Aorta (tissue), 5 donors: ENCODE data around the gene CSAD. TPM values are rescaled to one million over a fixed set of nuclear protein-coding genes. Genes with fewer than 3 reads are reported as not detected.

Experiments
- ATAC-seq: fragments of 200-7000 bp; cut with Tn5 transposase; one replicate; pipeline ENCODE4 v1.9.1; 2022; ENCODE audit warnings: moderate library complexity; ENCODE audit not compliant: low FRiP score
- DNase-seq, 2 donors: peaks; one replicate each; pipeline ENCODE4 v3.0.0-alpha.2; 2020
- H3K27ac ChIP-seq, 2 donors: one replicate each; pipeline ENCODE4 v1.5.1; 2013; ENCODE audit warnings: low read length in 2 of 2, mild to moderate bottlenecking in 2 of 2, moderate library complexity in 2 of 2, control low read depth in 1 of 2, inconsistent platforms in 1 of 2, low read depth in 1 of 2
- H3K27me3 ChIP-seq, 2 donors: one replicate each; pipeline ENCODE4 v1.6.1; 2013; ENCODE audit warnings: control low read depth in 1 of 2, low read length in 1 of 2, mild to moderate bottlenecking in 1 of 2, moderate library complexity in 1 of 2; ENCODE audit not compliant: insufficient read depth in 2 of 2, control insufficient read depth in 1 of 2
- H3K36me3 ChIP-seq, 2 donors: one replicate each; pipeline ENCODE4 v1.6.1; 2013; ENCODE audit warnings: control low read depth in 1 of 2, low read length in 1 of 2, mild to moderate bottlenecking in 1 of 2; ENCODE audit not compliant: insufficient read depth in 2 of 2, control insufficient read depth in 1 of 2
- H3K4me1 ChIP-seq, 2 donors: one replicate each; pipeline ENCODE4 v1.6.1; 2013; ENCODE audit warnings: low read length in 2 of 2, control low read depth in 1 of 2, mild to moderate bottlenecking in 1 of 2, moderate library complexity in 1 of 2; ENCODE audit not compliant: insufficient read depth in 2 of 2, control insufficient read depth in 1 of 2
- H3K4me3 ChIP-seq, 2 donors: one replicate each; pipeline ENCODE4 v1.5.1; 2013; ENCODE audit warnings: low read length in 2 of 2, control low read depth in 1 of 2, mild to moderate bottlenecking in 1 of 2
- H3K9me3 ChIP-seq: one replicate; pipeline ENCODE4 v1.6.1; 2013; ENCODE audit warnings: mild to moderate bottlenecking, low read length; ENCODE audit not compliant: control insufficient read depth
- WGBS, 2 donors: extraction: QIAGEN DNeasy Blood & Tissue Kit; methylation state at CpG; one replicate each; pipeline ENCODE4 v1.1.7; 2013; 5-methylcytosine and 5-hydroxymethylcytosine counted together
- intact Hi-C, 2 donors: fragments of 100-400 bp; cut with DNase I; formaldehyde crosslinking; loops; one replicate each; pipeline versions ENCODE4 v1.14.2 to v1.15.0; 2022
- polyA plus RNA-seq, 2 donors: library from polyadenylated mRNA; stranded (reverse); fragments of 200-250 nt; gene quantifications; one replicate each; pipeline ENCODE4 v1.2.3, GENCODE V29; 2013
- total RNA-seq, 2 donors: library from RNA; stranded (reverse); fragmentation: NEBNext Ultra II Directional; extraction: Animal tissue kit (Norgen Biotek cat#: 25700); gene quantifications; one replicate each; pipeline ENCODE4 v1.2.1, GENCODE V29; 2021
- donor health status: healthy with polysubstance abuse.
- donor health status: Bipolar disorder and iron deficiency.
- donor health status: DM: no; HTN: no; CAD: no.
- donor health status: DM: no; HTN: no; CAD: no.
- donor health status: DM: yes; HTN: yes; CAD: no.

The CSAD gene
- total and polyA plus RNA-seq, 4 donors, result 5.0 to 118 (median 63.6) TPM

DNA sequence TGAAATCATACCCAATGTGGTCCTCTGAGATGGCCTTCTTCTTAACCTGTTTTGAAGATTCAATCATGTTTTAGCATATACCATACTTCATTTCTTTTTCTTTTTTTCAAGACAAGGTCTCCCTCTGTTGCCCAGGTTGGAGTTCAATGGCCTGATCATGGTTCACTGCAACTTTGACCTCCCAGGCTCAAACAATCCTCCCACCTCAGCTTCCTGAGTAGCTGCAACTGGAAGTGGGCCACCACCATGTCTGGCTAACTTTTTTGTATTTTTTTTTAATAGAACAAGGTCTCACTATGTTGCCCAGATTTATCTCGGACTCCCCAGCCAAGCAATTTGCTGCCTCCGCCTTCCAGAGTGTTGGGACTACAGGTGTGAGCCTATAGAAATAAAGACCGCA lies 47.0 kb downstream of the CSAD start:
- no peaks in the 10 kb centered on the region for H3K9me3 ChIP-seq
- no peak overlapping the region for H3K4me3 ChIP-seq
- ATAC-seq, result no peak
- no peak overlapping the region for H3K27ac ChIP-seq
- DNase-seq, result no peak
- H3K27me3 ChIP-seq, result peaks cover 0 to 2% of the 10 kb centered on the region in 2 donors
- 92 to 97% methylated on average over 3 of the region's 3 CpGs for WGBS, 2 donors
- intact Hi-C loops, result no loop called here
- H3K36me3 ChIP-seq, result no peaks in the 10 kb centered on the region
- no peaks in the 10 kb centered on the region for H3K4me1 ChIP-seq

GRCh38 chr12:53131844-53132243 lies 48.9 kb downstream of the CSAD start:
- no peaks in the 10 kb centered on the region for H3K9me3 ChIP-seq
- intact Hi-C loops, result no loop called here
- peaks cover 0 to 2% of the 10 kb centered on the region in 2 donors for H3K27me3 ChIP-seq
- no peak for DNase-seq
- H3K36me3 ChIP-seq, result no peaks in the 10 kb centered on the region
- H3K4me3 ChIP-seq, result no peak overlapping the region
- no peak overlapping the region for H3K27ac ChIP-seq
- no peak for ATAC-seq
- 92 to 95% methylated on average over 2 of the region's 2 CpGs for WGBS, 2 donors
- H3K4me1 ChIP-seq, result no peaks in the 10 kb centered on the region

- WGBS, 2 donors, result 92 to 94% methylated on average over 10 of the region's 10 CpGs
- ATAC-seq (no peak), DNase-seq (no peak)
- no peaks in the 10 kb centered on the region for H3K27me3 ChIP-seq
- no peaks in the 10 kb centered on the region for H3K4me1 ChIP-seq
- no peaks in the 10 kb centered on the region for H3K36me3 ChIP-seq
- intact Hi-C loops, result no loop called here
- no peaks in the 10 kb centered on the region for H3K9me3 ChIP-seq
- no peak overlapping the region for H3K4me3 ChIP-seq
- no peak overlapping the region for H3K27ac ChIP-seq
These were observed 51.8 kb downstream of the CSAD start for GRCh38 chr12:53128780-53129569.

- no peak for DNase-seq
- 79 to 85% methylated on average over 1 of the region's 1 CpG for WGBS, 2 donors
- no peaks in the 10 kb centered on the region for H3K4me1 ChIP-seq
- no peaks in the 10 kb centered on the region for H3K27me3 ChIP-seq
- no peaks in the 10 kb centered on the region for H3K9me3 ChIP-seq
- H3K36me3 ChIP-seq, result no peaks in the 10 kb centered on the region
- intact Hi-C loops, result no loop called here
- ATAC-seq, result no peak
- no peak overlapping the region for H3K4me3 ChIP-seq
- no peak overlapping the region for H3K27ac ChIP-seq
These were observed 53.6 kb downstream of the CSAD start for GRCh38 chr12:53127169-53127568.

DNA sequence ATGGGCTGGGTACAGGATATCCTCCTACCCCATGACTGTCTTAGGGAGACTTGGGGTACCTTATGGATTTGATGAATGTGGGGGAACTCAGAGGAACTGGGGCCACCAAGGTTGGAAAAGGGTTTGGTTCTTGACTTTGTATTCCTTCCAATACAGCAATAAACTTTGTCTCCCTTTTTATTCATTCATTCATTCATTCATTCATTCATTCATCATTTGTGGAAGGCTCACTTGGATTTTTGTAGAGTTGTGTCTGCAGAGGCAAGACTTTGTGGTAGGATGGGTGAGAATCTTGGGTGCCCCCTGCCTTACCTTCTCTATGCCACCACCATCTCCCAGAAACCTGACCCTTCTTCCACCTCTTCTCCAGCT lies 56.4 kb downstream of the CSAD start:
- DNase-seq, result no peak
- Histone ChIP-seq H3K27me3 (no peaks in the 10 kb centered on the region), H3K9me3 (no peaks in the 10 kb centered on the region), H3K36me3 (no peaks in the 10 kb centered on the region), H3K27ac (no peak overlapping the region), H3K4me3 (no peak overlapping the region), H3K4me1 (no peaks in the 10 kb centered on the region)
- no peak for ATAC-seq
- intact Hi-C loops, result no loop called here

GRCh38 chr12:53123578-53124351 lies 57.0 kb downstream of the CSAD start:
- 86 to 87% methylated on average over 16 of the region's 16 CpGs for WGBS, 2 donors
- intact Hi-C loops, result no loop called here
- Histone ChIP-seq H3K4me3 (no peak overlapping the region), H3K4me1 (no peaks in the 10 kb centered on the region), H3K36me3 (no peaks in the 10 kb centered on the region), H3K27me3 (no peaks in the 10 kb centered on the region), H3K27ac (no peak overlapping the region), H3K9me3 (no peaks in the 10 kb centered on the region)
- ATAC-seq, result no peak
- DNase-seq, result no peak

DNA sequence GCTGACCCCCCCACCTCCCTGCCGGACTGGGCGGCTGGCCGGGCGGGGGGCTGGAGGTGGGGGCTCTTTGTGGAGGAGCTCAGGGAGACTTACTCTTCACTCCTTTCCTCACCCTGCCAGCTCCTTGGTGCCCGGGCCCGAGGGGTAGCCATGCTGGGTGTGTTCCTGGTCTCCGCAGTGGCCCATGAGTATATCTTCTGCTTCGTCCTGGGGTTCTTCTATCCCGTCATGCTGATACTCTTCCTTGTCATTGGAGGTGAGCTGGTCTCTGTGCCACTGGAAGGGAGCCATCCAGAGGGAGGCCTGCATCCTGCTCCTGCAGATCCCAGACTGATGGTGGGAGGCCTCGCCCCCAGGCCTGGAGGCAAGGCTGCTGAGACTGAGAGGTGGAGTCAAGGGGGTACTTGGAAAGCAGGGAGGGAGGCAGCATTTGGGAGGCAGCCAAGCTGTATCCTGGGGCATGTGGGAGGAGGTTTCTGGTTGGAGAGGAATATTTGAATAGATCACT lies 57.7 kb downstream of the CSAD start:
- Histone ChIP-seq H3K4me1 (no peaks in the 10 kb centered on the region), H3K9me3 (no peaks in the 10 kb centered on the region), H3K27ac (no peak overlapping the region), H3K36me3 (no peaks in the 10 kb centered on the region), H3K27me3 (no peaks in the 10 kb centered on the region), H3K4me3 (no peak overlapping the region)
- WGBS, 2 donors, result 95 to 96% methylated on average over 7 to 10 of the region's 10 CpGs
- intact Hi-C loops, result no loop called here
- no peak for DNase-seq
- ATAC-seq, result no peak

DNA sequence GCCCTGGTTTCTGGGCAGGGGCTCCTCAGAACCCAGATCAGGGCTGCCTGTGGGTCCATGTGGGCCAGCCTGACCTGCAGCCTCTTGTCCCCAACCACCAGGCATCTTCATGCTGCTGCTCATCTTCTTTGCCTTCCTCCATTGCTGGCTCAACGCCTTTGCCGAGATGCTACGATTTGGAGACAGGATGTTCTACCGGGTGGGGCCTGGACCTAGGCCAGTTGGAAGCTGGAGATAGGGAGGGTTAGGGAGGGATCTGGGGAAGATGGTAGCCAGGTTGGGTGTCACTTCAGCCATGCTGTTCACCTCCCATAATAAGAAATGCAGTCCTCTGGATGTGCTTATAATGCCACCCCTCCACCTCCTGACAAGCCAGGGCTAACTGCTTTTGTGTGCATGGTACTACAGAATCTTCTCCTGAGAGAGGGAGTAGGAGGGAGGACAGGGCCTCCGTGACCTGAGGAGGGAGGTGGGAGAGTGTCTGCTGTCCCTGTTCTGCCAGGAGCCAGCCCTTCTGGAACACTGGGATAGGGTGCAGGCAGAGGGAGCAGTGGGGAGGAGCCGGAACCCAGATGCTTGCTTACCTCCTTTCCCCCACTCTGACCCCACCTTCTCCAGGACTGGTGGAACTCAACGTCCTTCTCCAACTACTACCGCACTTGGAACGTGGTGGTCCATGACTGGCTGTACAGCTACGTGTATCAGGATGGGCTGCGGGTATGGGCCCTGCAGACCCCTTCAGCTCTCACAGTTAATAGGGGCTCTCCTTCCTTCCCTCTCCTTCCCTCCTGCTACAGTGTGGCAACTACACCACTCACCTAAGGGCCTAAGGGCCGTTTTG lies 59.8 kb downstream of the CSAD start:
- intact Hi-C loops, result no loop called here
- WGBS, 2 donors, result 87 to 89% methylated on average over 11 to 12 of the region's 12 CpGs
- ATAC-seq (no peak), DNase-seq (no peak)
- no peaks in the 10 kb centered on the region for H3K27me3 ChIP-seq
- no peaks in the 10 kb centered on the region for H3K36me3 ChIP-seq
- H3K4me3 ChIP-seq, result no peak overlapping the region
- no peak overlapping the region for H3K27ac ChIP-seq
- no peaks in the 10 kb centered on the region for H3K9me3 ChIP-seq
- no peaks in the 10 kb centered on the region for H3K4me1 ChIP-seq
